HepG2 (cell line): ENCODE data around the gene NFIC.

ENCODE experiments used
- ETV6 ChIP-seq: sonication (generic); formaldehyde crosslinking; conservative IDR thresholded peaks from 2 replicates; pipeline ENCODE4 v1.4.0; 2020; ENCODE audit warnings: missing genetic modification reagents
- GMEB1 ChIP-seq: sonication (generic); formaldehyde crosslinking; IDR thresholded peaks from 2 replicates; pipeline ENCODE4 v1.5.1; 2020; ENCODE audit warnings: missing genetic modification reagents, mild to moderate bottlenecking, borderline replicate concordance
- HOXA3 ChIP-seq: sonication (generic); formaldehyde crosslinking; IDR thresholded peaks from 2 replicates; pipeline ENCODE4 v1.5.0; 2020; ENCODE audit warnings: missing genetic modification reagents
- MAZ ChIP-seq, 2 experiments: sonication (generic) in 1 of 2; formaldehyde crosslinking in 1 of 2; IDR thresholded peaks; 2 replicates each; pipeline versions ENCODE4 v1.5.0 to v1.6.1; 2012 to 2020; ENCODE audit warnings: low read depth in 2 of 2, mild to moderate bottlenecking in 2 of 2, borderline replicate concordance in 1 of 2, improper control_type of control experiment in 1 of 2, low read length in 1 of 2, missing genetic modification reagents in 1 of 2, moderate library complexity in 1 of 2
- MTA3 ChIP-seq: sonication (generic); formaldehyde crosslinking; IDR thresholded peaks from 2 replicates; pipeline ENCODE4 v1.4.0; 2020; ENCODE audit warnings: missing genetic modification reagents
- NR3C1 ChIP-seq: sonication (generic); formaldehyde crosslinking; IDR thresholded peaks from 2 replicates; pipeline ENCODE4 v1.4.0; 2020; ENCODE audit warnings: missing genetic modification reagents
- NRL ChIP-seq: sonication (generic); formaldehyde crosslinking; IDR thresholded peaks from 2 replicates; pipeline ENCODE4 v1.5.0; 2020; ENCODE audit warnings: missing genetic modification reagents, mild to moderate bottlenecking, moderate library complexity, borderline replicate concordance
- POLR2A ChIP-seq, 2 experiments: IDR thresholded peaks; 2 replicates each; pipeline ENCODE4 v1.6.1; 2011; ENCODE audit warnings: low read depth in 2 of 2, low read length in 2 of 2, mild to moderate bottlenecking in 1 of 2, moderate library complexity in 1 of 2; ENCODE audit not compliant: insufficient read depth in 1 of 2
- POLR2AphosphoS5 ChIP-seq: IDR thresholded peaks from 2 replicates; pipeline ENCODE4 v1.6.1; 2012; ENCODE audit warnings: low read depth, low read length
- REST ChIP-seq, 2 experiments: IDR thresholded peaks; 2 replicates each; pipeline ENCODE4 v1.6.1; 2011 to 2012; ENCODE audit warnings: low read length in 2 of 2, borderline replicate concordance in 1 of 2, low read depth in 1 of 2, mild to moderate bottlenecking in 1 of 2, moderate library complexity in 1 of 2
- ZNF720 ChIP-seq: sonication (generic); formaldehyde crosslinking; IDR thresholded peaks from 2 replicates; pipeline ENCODE4 v1.4.0; 2020; ENCODE audit warnings: missing genetic modification reagents
- ZNF777 ChIP-seq: sonication (generic); formaldehyde crosslinking; IDR thresholded peaks from 2 replicates; pipeline ENCODE4 v1.4.0; 2020; ENCODE audit warnings: missing genetic modification reagents
- ZZZ3 ChIP-seq: sonication (generic); formaldehyde crosslinking; IDR thresholded peaks from 2 replicates; pipeline ENCODE4 v1.4.0; 2020; ENCODE audit warnings: missing genetic modification reagents, mild to moderate bottlenecking, borderline replicate concordance

- TF ChIP-seq HOXA3 (no peak), POLR2AphosphoS5 (no peak), ZZZ3 (CRISPR knock-in tag) (no peak), NR3C1 (CRISPR knock-in tag) (no peak), ZNF777 (no peak), ETV6 (CRISPR knock-in tag) (no peak), MAZ (IDR thresholded peaks at IDR 0.05; ENCODE audit: borderline replicate concordance, low read depth, low read length) (no peak), MAZ (CRISPR knock-in tag; IDR thresholded peaks at IDR 0.05; ENCODE audit: low read depth) (no peak), MTA3 (CRISPR knock-in tag) (no peak), GMEB1 (CRISPR knock-in tag) (no peak), NRL (CRISPR knock-in tag) (no peak), POLR2A (IDR thresholded peaks at IDR 0.05; ENCODE audit: insufficient read depth in 1 of 2, low read depth in 2 of 2, low read length in 2 of 2) (no peak), REST (IDR thresholded peaks at IDR 0.05; ENCODE audit: borderline replicate concordance in 1 of 2, low read depth in 1 of 2, low read length in 2 of 2) (no peak), ZNF720 (CRISPR knock-in tag) (no peak)
Measured at GRCh38 chr19:3319643-3320353, 46.6 kb upstream of the NFIC start.
